ENCODE measurements around the gene GLI3.

Gene GLI3

DNA sequence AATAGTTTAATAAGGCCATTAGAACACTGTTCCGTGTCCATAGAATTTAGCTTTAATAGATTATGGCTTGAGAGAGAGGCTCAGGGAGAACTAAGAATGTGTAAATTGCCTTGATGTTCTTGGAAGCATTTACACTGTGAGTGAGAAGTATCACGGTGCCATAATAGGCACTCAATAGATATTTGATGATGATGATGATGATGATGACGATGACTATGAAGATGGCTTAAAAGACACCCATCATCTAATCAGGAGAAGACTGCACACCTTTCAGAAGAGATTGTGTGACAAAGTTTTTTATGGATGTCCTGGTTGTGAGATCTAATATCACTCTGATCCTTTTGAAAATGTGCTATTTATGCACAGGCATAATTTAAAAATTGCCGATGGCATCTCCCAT, 264.2 kb downstream of the GLI3 start:
- DNase-seq (ENCODE audit: low read depth, low spot score), result no peak

DNA sequence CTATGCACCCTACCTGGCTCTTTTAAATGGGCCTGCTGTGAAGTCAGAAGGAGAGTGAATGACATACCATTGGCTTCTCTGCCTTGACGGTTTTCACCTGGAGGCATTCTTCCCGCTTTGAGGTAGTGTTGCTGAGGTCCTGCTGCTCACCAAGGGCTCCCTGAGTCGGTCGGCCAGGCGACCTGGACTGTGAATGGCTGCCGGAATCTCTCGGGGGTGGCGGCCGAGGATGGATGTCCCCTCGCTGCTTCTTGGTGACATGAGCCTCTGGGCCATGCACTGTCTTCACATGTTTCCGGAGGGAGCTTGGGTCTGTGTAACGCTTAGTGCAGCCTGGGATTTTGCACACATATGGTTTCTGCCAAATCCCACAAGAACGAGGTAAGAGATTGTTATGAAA, 264.7 kb downstream of the GLI3 start:
- DNase-seq (ENCODE audit: low read depth, low spot score), result peak; percentile 13

DNA sequence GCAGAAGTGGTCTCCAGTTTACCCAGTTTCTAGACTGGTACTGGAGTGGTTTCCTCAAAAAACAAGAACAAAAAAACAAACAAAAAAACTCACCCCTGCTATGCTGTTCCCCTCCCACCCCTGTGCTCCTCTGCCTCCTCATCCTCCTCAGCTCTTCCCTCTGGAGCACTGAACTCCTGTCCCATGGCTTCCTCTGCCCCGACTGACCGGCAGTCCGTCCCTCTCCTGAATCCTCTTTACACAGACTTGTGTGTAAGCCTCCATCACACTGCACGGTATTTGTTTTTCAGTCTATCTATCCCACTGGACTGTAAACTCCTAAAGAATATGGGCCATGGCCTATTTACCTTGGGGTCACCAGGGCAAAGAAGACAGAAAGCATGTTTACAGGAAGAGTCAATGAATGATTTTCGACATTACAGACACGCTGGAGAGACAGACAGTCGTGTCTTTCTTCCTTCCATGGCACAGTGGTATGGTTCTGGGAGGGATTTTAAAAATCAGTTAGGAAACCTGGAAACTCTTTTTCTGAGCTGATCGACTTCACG, 265.3 kb downstream of the GLI3 start:
- DNase-seq (ENCODE audit: low read depth, low spot score), result no peak

DNA sequence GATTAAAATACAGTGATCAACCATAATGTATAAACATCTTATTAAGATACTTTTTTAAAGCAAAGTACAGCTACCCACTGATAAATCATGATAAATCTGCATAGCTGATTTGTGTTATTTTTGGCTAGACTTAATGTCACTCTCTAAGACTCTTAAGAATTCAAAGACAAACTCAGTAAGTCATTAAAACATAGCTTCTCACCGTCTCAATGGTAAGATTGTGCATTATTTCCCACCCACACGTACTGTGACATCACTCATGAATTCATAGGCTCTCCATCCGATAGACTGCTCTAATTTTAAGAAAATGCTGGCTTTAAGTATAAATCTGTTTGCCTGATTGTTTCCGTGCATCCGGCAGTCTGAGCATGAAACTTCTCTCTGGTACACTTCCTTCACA, 266.1 kb downstream of the GLI3 start:
- no peak for DNase-seq (ENCODE audit: low read depth, low spot score)

DNA sequence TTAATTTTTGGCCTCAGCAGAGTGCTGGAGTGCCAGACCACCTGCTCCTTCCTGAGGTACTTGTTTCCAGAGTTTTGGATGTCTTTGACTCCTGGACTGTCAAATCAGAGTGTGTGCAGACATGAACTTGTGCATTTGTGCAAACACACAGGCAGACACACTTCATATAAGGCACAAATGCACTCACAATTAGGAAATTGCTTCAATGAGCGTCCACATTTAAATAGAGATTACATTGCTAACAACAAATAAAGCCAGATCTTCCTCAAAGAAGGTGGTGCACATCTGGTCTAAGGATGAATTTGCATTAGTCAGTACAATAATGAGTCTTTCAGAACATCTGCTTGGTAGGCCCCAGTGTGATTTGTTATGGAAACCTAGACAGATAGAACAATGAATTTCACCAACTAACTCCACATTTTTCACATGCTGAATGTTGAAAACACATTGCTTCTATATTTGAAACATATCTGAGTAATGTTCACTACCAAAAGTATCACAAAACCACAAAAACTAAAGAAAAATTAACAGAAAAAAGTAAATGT, 267.4 kb downstream of the GLI3 start:
- DNase-seq (ENCODE audit: low read depth, low spot score), result no peak

DNA sequence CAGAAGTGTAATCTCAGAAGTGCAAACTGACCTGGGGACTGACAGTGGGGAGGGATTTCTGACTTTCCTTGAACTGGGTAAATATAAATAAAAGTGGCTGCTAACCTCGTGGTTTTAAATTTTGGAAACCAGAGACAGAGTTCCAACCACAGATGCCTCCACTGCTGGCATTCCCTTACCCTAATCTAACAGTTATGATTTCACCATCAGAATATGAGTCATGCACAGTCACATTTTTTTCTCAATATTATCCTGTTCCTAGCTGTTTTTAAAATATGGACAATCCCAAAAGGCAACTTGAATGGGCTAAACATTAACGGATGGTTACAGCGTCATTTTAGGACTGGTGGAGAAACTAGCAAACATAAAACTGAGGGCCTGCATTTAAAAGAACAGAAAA, 269.9 kb downstream of the GLI3 start:
- DNase-seq (ENCODE audit: low read depth, low spot score), result no peak

DNA sequence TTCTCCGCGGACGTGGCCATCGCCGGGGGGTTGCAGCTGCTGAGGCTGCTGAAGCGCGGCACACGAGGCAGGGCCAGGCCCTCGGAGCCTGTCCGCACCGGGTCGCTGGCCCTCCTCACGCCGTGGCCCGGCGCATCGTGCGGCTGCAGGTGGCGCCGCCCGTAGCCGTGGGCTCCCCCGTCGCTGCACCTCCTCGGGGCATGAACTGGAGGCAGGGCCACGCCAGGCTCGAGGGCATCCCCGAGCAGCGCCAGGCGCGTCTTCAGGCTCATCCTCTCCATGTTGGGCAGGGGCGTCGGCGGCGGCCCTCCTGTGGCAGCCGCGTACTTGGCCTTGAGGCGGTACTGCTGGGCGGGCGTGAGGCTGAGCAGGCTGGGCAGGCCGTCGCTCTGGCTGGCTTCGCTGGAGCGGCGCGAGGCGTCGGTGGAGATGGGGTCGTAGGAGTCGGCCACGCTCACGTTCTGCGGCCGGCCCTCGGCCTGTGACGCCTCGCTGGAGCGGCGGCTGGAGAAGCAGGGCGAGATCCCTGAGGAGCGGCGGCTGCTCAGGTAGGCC, 271.0 kb downstream of the GLI3 start:
- no peak for DNase-seq (ENCODE audit: low read depth, low spot score)

DNA sequence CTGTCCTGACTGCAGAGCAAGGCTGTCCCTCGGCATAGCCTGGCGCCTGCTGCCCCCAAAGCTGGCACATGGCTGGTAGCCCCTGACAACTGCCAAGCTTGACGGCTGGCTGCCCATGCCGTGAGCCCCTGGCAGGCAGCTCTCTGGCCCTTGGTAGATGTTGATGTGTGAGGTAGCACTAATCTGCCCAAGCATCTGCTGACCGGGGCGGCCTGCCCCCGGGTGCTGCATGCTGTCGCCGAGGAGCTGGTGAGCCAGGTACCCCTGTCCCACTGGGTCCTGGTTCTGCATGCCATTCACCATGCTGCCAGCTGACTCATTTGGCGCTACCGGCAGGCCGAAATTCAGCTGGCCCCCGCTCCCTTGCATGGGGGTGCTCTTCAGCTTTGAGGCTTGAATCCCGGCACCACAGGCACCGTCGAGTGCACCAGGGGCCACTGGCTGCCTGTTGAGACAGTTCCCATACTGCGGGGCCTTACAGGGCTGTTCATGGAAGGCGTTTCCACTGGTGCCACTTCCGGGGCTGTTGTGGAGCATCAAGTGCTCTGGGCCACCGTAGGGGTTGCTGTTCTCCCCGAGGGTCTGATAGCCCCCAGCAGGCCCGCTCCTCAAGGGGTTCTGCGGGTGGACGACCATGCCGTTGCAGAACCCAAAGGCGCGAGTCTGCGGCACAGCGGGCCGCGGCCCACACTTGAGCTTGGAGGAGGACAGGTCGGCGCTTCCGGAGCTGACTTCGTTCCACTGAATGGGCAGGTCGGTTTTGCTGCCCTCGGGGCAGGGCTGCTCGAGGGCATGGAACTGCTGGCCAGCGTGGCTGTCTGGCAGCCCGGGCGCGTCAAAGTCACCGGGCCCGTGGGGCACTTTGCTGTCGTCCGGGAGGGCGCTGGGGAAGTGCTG, 271.9 kb downstream of the GLI3 start:
- DNase-seq (ENCODE audit: low read depth, low spot score), result no peak

DNA sequence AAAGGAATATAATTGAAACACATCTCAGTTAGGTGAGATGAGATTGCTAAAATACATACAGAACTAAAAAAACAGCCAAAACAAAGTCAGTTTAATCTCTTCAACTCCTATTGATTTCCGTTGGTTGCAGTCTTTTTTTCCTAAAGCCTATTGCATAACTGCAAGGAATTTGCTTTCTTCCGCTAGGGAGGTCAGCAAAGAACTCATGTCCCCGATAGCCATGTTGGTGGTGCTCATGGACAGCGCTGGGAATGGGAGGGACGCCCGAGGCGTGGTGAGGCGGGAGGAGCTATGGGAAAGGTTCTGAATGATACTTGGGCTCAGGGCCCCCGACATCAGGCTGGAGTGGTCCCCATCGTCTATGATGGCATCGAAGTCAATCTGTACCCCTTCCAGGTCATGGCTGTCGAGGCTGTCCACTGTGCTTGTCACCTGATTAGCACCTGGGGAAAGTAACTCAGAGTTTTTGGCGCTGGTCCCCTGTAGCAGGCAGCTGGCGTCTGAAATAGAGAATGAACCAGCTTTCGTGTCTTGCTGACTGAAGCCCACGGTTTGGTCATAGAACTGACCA, 272.7 kb downstream of the GLI3 start:
- DNase-seq (ENCODE audit: low read depth, low spot score), result no peak

DNA sequence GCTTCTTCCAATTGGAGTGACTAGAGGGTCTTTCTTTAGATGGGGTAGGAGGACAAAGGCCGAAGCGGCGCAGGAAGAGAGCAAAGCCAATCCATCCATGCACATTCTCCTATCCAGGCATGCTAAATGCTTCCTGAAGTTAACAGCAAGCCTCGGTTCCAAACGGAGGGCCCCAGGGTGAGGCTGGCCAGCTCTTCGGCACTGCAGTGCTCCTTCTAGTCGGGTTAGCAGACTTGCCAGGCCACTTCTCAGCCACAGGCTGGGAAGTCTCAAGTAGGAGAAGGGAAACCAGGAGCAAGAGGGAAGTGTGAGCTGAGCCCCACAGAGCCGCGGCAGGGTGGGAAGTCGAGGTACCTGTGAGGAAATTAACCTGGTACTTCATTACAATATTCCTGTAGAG, 280.3 kb downstream of the GLI3 start:
- peak; percentile 47 for DNase-seq (ENCODE audit: low read depth, low spot score)

DNA sequence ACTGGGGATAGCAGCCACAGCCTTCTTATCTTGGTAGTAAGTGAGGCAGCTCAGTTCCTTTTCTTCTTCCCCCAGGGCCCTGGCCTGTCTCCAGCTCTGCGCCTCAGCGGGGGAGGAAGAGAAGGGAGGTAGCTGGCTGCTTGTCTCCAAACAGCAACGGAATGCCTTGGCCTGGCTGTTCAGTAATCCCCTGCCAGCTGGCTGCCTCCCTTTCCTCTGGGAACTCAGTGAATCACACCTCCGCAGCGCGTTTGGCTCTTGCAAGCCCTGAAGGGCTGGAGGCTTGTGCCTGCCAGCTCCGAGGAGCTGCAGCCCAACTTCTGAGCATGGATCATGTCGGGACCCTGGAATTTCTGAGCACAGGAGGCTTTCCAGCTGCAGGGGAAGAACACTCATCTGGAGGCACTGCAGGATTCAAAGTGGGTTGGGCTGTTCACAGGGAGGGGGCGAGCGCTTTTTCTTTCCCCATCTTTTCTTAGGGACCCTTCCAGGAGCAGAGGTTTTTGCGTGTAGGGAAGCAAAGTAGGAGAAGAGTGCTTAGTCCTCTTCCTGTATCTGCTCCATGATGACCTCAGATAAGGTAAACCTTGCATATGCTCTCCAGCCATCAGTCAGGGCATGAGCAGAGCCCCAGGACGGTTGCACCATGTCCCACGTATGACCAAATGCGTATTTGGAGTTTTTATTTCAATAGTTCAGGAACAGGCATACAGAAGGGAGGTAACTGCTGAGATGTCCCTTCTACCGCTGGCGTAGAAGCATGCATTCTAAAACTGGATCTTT, 280.9 kb downstream of the GLI3 start:
- peak; percentile 97 for DNase-seq (ENCODE audit: low read depth, low spot score)

DNA sequence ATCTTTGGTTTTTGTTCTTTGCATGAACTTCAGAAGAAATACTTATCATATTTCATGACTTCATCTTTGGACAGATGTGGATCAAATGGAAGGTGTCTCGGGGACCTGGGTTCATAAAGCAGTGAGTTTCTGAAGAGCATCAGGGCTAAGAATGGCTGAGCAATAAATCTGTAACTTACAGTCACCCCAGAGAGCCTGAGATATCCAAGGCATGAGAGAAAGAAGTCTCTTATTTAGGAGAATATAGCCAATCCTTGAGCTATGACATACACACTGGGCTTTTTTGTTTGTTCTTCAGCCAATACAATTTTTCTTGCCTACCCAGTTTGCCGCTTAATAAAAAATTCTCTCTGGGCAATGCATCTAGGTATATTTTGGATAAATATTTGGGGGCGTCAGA, 281.6 kb downstream of the GLI3 start:
- no peak for DNase-seq (ENCODE audit: low read depth, low spot score)

DNA sequence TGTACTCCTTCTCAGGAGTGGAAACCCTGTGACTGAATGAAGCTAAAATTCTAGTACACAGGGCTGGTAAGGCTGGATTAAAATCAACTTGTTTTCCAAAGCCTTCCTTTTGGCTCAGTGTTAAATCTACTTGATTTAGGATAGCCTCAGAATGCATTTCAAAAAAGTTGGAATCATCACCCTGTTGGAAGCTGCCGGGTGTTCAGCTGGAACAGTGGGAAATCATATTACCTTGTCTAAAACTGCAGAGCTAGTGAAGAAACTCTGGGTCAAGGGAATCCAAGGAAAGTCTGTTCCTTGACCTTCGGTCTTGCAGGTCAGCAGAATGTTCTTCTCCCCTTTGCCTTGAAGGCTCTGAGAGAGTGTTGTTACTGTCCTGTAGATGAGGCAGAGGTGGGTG, 282.0 kb downstream of the GLI3 start:
- no peak for DNase-seq (ENCODE audit: low read depth, low spot score)

DNA sequence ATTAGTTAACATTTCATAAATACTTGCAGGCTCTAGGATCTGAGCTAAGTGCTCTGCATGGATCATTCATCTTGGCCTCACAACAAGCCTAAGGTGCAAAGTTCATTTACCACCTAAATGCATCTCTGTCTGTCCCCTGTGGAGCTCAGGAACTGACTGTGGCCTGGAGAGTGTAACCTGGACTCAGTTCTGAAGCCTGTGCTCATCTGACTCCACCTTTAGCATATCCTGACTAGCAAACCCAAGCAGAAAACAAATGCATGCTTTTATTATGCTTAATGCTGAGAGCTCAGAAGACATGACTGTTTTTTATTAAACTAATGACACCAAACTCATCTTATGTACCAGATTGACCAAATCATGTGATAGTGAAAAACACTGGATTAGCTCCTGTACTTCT, 288.5 kb downstream of the GLI3 start:
- DNase-seq (ENCODE audit: low read depth, low spot score), result no peak

DNA sequence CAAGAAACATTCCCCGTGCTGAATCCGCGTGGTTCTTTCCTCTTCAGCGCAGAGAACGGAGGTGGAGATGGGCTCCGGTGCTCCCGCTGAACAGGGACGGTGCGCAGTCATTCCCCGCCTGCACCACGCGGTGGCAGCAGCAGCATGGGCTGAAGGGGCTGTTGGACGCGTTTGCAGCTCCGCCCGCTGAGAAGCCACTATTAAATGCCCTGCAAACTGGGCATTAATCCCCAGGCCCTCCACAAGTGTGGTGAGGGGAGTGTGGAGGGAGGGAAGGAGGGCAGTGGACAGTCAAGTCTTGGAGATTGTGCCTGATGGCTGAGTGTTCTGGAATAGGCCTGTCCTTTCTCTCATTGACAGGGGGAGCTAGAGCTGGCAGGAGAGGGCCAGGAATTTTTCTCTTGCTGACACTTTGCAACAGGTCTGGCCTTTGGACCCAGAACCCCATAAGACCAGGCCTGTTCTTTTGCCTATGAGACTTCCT, 293.9 kb downstream of the GLI3 start:
- peak; percentile 92 for DNase-seq (ENCODE audit: low read depth, low spot score)

DNA sequence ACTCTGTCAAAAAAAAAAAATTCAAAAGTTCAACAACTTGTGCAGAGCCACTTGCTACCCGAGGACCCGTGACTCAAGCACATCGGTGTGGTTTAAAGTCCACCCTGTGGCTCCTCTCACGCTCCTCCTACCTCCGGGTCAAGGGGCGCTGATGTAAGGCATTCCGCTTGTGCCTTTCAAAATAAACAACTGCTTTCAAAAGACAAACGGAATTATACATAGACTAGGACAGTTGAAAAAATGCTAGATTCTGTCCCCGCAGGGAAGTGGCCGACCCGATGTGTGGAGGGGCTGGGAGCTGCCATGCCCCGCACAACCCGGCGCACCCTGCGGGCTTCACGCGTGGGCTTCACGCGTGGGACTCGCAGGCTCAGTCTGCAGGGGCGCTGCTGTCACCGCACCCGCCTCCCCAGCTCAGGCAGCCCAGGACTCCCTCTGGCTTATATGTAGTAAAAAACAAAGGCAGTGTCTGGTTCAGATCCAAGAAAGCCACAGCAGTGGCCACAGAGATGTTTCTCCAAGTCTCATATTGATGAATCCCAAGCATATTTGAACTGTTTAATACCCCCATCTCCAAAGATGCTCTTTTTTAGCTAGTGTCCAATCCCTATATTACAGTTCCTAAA, 294.4 kb downstream of the GLI3 start:
- peak; percentile 30 for DNase-seq (ENCODE audit: low read depth, low spot score)

DNA sequence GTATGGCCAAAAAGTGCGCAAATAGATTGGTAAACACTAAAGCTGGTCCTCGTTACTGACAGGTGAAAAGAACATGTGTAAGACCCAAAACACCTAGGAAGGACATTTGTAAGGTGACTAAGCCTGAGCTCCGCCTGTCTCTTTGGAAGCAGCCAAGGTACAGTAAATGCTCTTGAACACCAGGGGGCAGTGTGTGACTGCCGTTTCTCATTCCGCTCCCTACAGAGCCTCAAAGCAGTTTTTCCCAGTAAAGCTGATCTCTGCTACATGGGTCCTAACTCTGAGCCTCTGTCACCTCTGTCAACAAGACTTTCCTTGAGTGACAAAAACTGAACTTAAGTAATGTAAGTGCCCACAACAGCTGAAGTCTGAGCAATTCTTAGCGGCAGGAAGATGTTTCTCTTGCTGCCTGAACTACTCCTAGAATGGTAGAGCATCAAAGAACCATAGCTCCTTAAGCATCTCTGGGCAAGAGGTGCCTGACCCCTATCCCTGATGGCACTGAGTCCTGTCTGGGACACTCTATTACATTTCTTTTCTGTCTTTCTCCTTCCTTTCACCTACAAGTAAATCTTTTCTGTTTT, 296.2 kb downstream of the GLI3 start:
- DNase-seq (ENCODE audit: low read depth, low spot score), result peak; percentile 89

DNA sequence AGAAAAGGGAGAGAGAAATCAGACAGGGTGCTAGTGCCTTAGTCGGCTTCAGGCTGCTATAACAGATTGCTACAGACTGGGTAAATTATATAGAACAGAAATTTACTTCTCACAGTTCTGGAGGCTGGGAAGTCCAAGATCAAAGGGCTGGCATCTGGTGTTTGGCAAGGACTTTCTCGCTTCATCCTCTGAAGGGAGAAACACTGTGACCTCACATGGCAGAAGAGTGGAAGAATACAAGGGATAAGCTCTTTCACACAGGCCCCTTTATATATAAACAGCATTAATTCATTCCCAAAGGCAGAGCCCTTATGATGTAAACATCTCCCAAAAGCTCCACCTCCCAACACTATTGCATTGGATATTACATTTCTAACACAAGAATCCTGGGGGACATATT, 298.6 kb downstream of the GLI3 start:
- no peak for DNase-seq (ENCODE audit: low read depth, low spot score)

DNA sequence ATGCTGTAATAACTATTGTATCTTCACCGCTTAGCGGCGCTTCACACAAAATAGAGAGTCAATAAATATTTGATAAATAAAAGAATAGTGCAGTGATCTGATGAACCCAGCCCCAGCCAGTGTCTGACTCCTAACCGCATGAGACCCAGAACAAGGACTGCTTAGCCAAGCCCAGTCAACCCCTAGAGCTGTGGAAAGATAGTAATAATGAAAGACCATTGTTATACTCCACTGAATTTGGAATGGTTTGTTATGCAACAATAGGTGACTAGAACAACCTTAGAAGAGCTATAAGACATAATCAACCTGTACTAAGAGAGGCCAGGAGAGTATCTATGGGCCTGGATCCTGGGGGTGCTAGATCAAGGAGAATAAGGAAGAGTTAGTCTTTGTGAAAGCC, 303.6 kb downstream of the GLI3 start:
- no peak for DNase-seq (ENCODE audit: low read depth, low spot score)

DNA sequence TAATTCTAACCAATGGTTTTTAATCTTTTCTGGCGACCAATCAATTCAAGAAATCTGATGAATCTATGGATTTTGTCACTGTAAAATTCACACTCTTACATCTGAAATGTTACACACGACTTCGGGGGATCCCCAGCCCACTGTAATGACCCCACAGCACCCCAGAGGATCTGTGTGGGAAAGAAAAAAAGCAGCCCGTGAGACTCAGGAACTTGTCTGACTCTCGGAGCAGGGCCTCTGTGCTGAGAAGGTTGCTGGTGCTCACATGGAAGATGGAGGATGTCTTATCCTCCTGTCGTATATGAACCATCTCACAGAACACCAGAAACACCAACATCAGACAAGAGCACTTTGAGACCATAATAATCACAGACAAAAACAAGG, 305.8 kb downstream of the GLI3 start:
- no peak for DNase-seq (ENCODE audit: low read depth, low spot score)
